NCI-H2171 (cell line): ENCODE data around the gene PTPRU.

Experiments
- DNase-seq: peaks from one replicate; lab custom pipeline; 2025; lab: John Stamatoyannopoulos, UW

Gene PTPRU

GRCh38 chr1:29245876-29246275 is 9.6 kb downstream of the PTPRU start:
- peak; percentile 22 for DNase-seq

DNA sequence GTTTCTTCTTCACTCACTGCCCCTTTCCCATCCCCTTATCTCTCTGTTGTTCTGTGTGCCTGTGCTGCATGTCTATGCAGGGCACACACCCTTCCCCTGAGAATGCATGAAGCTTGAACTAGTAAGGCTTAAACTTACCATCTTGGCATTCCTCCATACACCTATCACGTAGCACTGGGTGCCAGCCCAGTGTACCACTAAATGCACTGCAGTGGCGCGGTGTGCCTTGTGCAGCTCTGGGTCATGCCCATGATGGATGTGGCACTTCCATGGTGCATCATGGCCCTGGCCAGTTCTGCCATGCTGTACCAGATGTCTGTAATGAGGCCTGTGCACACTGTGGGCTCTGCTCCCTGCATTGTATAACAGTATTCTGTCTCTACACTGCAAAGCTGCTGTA is 10.7 kb downstream of the PTPRU start:
- DNase-seq, result no peak

DNA sequence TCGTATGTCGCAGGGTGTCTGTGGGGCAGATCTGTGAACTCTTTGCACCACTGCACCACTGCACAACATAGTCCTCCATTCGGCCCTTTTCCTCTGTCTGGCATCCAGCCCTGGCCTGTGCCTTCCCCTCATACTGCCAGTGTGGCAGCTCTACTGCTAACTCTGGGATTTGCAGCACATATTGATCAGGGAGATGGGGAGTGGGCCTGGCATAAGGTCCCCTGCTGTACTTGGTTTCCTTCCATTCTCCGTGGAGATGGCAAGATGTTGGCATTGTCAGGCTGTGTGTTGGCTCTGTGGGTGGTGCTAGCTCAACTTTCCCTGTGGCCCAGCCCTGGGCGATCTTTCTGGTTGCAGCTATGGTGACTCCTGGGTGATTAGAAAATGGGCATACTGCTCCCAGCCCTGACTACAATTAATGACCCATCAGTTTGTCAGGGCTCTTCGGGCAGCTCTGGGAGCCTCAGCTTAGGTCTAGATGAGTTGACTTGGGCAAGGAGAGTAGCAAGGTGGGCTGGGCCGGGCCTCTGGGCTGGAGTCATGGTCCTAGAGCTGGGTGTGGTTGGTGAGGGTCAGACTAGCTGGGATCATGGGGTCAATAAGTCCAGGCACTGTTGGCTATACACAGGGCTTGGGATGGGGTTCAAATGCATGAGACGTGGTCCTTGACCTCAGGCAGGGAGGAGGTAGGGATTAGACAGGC is 11.4 kb downstream of the PTPRU start:
- DNase-seq, result no peak

DNA sequence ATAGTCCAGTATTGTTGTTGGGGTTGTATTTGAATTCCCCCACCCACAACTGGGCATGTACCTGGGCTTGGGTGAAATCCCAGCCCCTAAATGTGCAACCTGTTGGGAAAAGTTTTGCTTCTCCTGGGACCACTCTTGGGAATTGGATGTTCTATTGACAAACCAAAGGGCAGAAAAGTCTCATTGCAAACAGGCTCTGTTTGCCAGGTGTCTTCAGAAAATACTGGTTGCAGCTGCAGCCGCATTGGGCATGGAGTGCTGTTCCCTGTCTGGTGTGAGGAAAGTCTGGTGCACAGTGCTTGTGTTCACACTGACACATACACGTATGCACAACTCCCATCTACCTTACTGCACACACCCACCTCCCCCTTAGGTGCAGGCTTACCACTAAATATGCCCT is 12.1 kb downstream of the PTPRU start:
- DNase-seq, result no peak

DNA sequence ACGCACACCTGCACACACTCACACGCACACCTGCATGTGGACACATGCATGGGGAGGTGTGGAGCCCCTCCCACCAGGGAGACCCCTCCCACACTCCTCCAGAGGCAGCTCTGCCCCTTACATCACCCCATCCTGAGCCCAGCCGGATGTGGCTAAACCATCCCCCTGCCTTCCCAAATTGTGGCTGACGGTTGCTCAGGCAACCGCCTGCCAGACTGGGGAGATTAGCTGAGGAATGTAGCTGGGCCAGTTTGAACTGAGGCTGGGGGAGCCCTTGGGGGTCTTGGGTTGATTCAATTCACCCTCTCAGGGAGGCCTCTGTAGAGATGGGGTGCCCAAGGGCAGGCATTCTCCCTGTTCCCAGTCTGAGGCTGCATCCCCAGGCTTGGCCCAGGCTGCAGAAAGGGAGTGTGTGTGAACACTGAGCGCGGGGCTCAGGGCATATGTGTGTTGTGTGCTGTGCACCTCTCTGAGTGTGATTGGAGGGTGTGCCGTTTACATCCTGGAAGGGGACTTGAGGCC is 12.9 kb downstream of the PTPRU start:
- DNase-seq, result no peak

GRCh38 chr1:29249951-29250581 is 13.7 kb downstream of the PTPRU start:
- no peak for DNase-seq

DNA sequence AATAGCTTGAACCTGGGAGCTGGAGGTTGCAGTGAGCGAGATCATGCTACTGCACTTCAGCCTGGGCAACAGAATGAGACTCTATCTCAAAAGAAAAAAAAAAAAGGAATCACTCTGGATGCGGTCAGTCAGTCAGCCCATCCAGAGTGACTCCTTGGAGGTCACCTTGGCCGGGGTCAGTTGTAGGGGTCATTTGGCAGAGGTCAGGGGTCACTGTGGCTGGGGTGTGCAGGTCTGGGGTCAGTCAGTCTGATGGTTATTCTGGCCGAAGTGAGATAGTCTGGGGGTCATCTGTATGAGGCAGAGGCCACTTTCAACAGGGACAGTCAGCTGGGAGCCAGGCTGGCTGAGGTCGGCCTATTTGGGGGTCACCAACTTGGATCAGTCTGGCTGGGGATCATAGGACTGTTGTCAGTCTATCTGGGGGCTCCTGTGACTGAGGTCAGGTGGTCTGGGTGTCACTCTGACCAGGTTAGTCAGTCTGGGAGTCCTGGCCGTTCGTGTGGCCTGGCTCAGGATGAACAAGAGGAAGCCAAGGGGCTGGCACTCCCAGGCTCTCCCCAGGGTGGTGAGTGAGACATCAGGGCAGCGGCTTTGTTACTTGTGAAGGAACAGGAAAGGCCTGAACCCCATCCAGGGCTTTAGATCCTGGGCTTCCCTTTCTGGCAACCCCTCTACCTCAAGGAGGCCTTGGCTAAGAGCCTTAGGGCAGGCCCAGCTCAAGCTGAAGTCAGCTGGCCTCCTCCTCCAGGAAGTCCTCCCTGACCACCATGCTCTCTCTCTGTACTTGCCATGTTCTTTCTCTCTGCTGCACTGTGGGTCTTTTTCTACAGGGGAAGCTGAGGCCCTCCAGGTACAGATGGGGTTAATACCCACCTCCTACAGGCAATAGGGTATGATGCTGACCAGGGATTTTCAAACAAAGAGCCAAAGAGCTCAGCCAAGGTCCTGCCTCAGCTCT is 15.1 kb downstream of the PTPRU start:
- DNase-seq, result no peak

DNA sequence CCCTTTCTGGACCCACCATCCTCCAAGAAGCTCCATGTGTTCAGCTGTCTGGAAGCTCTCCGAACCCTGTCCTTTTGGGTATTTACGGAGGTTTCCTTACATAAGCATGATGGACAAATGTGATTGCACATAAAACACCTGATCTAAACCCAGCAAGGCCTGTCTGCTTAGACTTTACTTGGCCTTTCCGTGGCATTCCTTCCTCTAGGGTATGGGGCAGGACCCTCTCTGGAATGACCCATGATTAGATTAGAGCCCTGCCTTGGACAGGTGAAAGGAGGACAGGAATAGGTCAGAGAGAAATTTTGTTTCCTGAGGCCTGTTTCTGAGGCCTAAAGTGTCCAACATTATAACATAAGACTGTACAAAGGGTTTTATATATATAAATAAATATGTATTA is 16.9 kb downstream of the PTPRU start:
- no peak for DNase-seq

DNA sequence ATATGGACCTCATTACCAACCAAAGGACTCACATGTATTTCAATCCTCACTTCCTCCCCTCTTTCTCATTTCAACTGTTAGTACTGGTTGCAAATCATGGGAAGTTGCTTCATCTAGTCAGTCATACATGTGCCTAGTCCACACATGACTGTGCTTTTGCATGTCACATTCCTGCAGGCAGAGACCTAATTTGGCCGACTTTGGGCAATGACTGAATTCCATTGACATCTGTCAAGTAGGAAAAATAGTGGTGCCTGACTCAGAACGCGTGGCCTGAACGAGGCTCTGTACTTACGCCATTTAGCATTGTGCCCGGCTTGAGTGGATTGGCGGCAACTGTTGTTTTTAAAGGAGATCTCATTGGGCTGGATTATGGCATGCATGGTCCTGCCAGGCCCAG is 18.0 kb downstream of the PTPRU start:
- DNase-seq, result no peak

- no peak for DNase-seq
These were observed 18.9 kb downstream of the PTPRU start for GRCh38 chr1:29255134-29255666.

GRCh38 chr1:29256394-29256793 is 20.1 kb downstream of the PTPRU start:
- peak; percentile 34 for DNase-seq

GRCh38 chr1:29256979-29257804 is 20.9 kb downstream of the PTPRU start:
- DNase-seq, result peak; percentile 80

DNA sequence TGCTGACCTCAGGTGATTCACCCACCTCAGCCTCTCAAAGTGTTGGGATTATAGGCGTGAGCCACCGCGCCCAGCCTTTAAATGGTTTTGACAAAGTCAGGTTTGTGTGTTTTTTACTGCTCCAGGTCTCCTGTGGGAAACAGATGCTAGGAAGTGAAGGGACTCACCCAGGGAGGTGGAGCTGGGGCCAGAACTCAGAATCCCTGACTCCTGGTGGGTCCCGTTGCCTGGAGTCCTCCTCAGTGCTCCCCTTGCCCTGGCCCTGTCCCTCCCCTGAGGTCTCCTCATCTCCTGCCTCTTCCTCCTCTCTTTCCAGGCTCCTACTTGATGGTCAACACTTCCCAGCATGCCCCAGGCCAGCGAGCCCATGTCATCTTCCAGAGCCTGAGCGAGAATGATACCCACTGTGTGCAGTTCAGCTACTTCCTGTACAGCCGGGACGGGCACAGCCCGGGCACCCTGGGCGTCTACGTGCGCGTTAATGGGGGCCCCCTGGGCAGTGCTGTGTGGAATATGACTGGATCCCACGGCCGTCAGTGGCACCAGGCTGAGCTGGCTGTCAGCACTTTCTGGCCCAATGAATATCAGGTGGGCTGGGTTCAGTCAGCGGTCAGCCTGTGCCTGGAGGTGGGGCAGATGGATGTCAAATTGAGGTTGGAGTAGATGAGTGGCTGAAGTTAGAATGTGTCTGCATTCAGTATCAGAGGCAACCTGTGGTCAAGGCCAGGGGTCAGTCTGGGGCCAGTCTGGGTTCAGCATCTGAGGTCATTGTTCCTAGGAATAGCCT is 22.1 kb downstream of the PTPRU start:
- DNase-seq, result no peak

- DNase-seq, result no peak
These were observed 22.9 kb downstream of the PTPRU start for GRCh38 chr1:29258976-29259801.

DNA sequence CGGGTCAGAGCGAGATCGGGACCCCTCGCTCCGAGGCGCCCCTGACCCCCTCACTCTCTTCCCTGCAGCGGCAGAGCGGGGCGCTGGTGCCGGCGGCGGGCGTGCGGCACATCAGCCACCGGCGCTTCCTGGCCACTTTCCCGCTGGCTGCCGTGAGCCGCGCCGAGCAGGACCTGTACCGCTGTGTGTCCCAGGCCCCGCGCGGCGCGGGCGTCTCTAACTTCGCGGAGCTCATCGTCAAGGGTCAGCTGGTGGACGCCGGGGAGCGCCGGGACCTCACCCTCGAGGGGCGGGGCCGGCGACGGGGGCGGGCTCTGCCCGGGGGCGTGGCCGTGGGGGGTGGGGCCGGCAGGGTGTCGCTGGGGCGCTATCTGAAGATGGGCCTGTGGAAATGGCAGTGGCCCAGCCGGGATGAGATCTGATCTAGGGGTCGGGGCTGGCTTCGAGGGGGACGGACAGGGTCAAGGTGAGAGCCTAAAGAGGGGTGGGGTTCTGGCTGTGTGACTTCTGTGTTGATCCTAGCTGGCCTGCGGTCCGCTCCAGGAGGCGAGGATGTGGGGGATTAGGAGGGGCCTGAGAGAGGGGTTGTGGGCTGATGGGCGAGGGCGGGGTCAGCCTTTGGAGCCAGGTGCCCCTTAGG is 23.6 kb downstream of the PTPRU start:
- DNase-seq, result no peak

- no peak for DNase-seq
These were observed 24.2 kb downstream of the PTPRU start for GRCh38 chr1:29260531-29260930.

GRCh38 chr1:29264773-29265389 is 28.6 kb downstream of the PTPRU start:
- no peak for DNase-seq

DNA sequence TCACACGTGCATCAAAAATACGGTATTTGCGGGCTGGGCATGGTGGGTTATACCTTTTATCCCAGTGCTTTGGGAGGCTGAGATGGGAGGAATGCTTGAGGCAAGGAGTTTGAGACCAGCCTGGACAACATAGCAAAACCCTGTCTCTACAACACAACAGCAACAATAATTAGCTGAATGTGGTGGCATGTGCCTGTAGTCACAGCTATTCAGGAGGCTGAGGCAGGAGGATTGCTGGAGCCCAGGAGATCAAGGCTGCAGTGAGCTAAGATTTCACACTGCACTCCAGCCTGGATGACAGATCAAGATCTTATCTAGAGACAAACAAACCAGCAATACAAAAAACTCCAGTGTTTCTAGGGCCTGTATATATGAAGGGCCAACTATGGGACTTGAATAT is 30.6 kb downstream of the PTPRU start:
- no peak for DNase-seq
